Fibroblast of lung (primary cell): ENCODE data around the gene CHAT. TPM values are rescaled to one million over a fixed set of nuclear protein-coding genes. Genes with fewer than 3 reads are reported as not detected.

Source experiments
- DNase-seq, 2 donors: peaks; one replicate each; pipeline versions ENCODE4 v3.0.0 to v3.0.0-alpha.2; 2010; ENCODE audit warnings: low read depth in 2 of 2
- H2AFZ ChIP-seq: 2 replicates; pipeline ENCODE4 v1.5.1; 2012; ENCODE audit warnings: low read length, control low read depth, inconsistent platforms
- H3K27ac ChIP-seq: 2 replicates; pipeline ENCODE4 v1.5.1; 2011; ENCODE audit warnings: low read length, control low read depth; ENCODE audit not compliant: insufficient read depth
- H3K27me3 ChIP-seq: 2 replicates; pipeline ENCODE4 v1.5.1; 2011; ENCODE audit warnings: mild to moderate bottlenecking, low read length; ENCODE audit not compliant: control insufficient read depth, insufficient read depth
- H3K36me3 ChIP-seq: 2 replicates; pipeline ENCODE4 v1.5.1; 2011; ENCODE audit warnings: low read length; ENCODE audit not compliant: control insufficient read depth, insufficient read depth
- H3K4me1 ChIP-seq: 2 replicates; pipeline ENCODE4 v1.5.1; 2011; ENCODE audit warnings: low read length; ENCODE audit not compliant: control insufficient read depth, insufficient read depth; ENCODE audit errors: extremely low read depth
- H3K4me2 ChIP-seq: 2 replicates; pipeline ENCODE4 v1.5.1; 2011; ENCODE audit warnings: low read length, control low read depth; ENCODE audit not compliant: insufficient read depth; ENCODE audit errors: extremely low read depth
- H3K4me3 ChIP-seq, 4 experiments: fragments of 200-600 bp in 1 of 4; sonication (generic) in 1 of 4; replicated peaks in 1 of 4; 2 replicates each; pipeline ENCODE4 v1.5.1; 2011 to 2016; ENCODE audit warnings: low read length in 4 of 4, low read depth in 3 of 4, mild to moderate bottlenecking in 3 of 4, control low read depth in 2 of 4, inconsistent platforms in 1 of 4, mixed read lengths in 1 of 4; ENCODE audit not compliant: insufficient read depth in 1 of 4; ENCODE audit errors: control extremely low read depth in 1 of 4
- H3K79me2 ChIP-seq: 2 replicates; pipeline ENCODE4 v1.5.1; 2012; ENCODE audit warnings: mild to moderate bottlenecking, low read length, inconsistent platforms; ENCODE audit not compliant: control insufficient read depth, insufficient read depth
- H3K9ac ChIP-seq: 2 replicates; pipeline ENCODE4 v1.5.1; 2011; ENCODE audit warnings: mild to moderate bottlenecking, low read length, control low read depth; ENCODE audit not compliant: insufficient read depth
- H3K9me3 ChIP-seq: 2 replicates; pipeline ENCODE4 v1.5.1; 2012; ENCODE audit warnings: low read depth, low read length; ENCODE audit not compliant: control insufficient read depth, insufficient read depth
- H4K20me1 ChIP-seq: 2 replicates; pipeline ENCODE4 v1.5.1; 2011; ENCODE audit warnings: low read length; ENCODE audit not compliant: control insufficient read depth, insufficient read depth; ENCODE audit errors: extremely low read depth
- CTCF ChIP-seq, 2 donors: IDR thresholded peaks in 1 of 2; conservative IDR thresholded peaks in 1 of 2; 1 replicate in 1 of 2; 2 replicates in 1 of 2; pipeline ENCODE4 v1.5.1; 2011 to 2012; ENCODE audit warnings: low read length in 2 of 2, control low read depth in 1 of 2, inconsistent platforms in 1 of 2, low read depth in 1 of 2, mild to moderate bottlenecking in 1 of 2
- EZH2 ChIP-seq: IDR thresholded peaks from 2 replicates; pipeline ENCODE4 v1.5.1; 2012; ENCODE audit warnings: low read length, control low read depth, mild to moderate bottlenecking; ENCODE audit errors: missing control alignments
- polyA plus RNA-seq, 2 donors: library from polyadenylated mRNA; depleted of rRNA in 1 of 2; stranded (reverse) in 1 of 2; unstranded in 1 of 2; fragments of >200 nt; gene quantifications; 2 replicates each; pipeline ENCODE4 v1.2.1, GENCODE V29; 2011 to 2012; ENCODE audit warnings: missing spikeins in 1 of 2
- total RNA-seq: library from RNA; depleted of rRNA; stranded (reverse); fragments of >200 nt; gene quantifications from 2 replicates; pipeline ENCODE4 v1.2.1, GENCODE V29; 2014

Gene CHAT
- total and polyA plus RNA-seq, 2 donors (not counting 1 experiment from before 2014, with no cell fraction given) = not detected

GRCh38 chr10:49645871-49646870, 32.3 kb downstream of the CHAT start:
- Histone ChIP-seq H3K27ac (no peak overlapping the region), H3K9me3 (no peaks in the 10 kb centered on the region), H3K4me3 (no peak overlapping the region), H3K79me2 (no peaks in the 10 kb centered on the region), H3K4me2 (no peak overlapping the region), H3K9ac (no peak overlapping the region), H3K27me3 (no peaks in the 10 kb centered on the region), H4K20me1 (no peaks in the 10 kb centered on the region), H3K36me3 (no peaks in the 10 kb centered on the region), H3K4me1 (no peaks in the 10 kb centered on the region), H2AFZ (no peak overlapping the region)
- TF ChIP-seq EZH2 (no peak), CTCF (conservative IDR thresholded peaks at IDR 0.05 in 1 of 2, IDR thresholded peaks at IDR 0.05 in 1 of 2; ENCODE audit: low read depth in 1 of 2, low read length in 2 of 2) (no peak)
- no peak for DNase-seq

- DNase-seq = no peak
- Histone ChIP-seq H3K79me2 (no peaks in the 10 kb centered on the region), H3K4me1 (no peaks in the 10 kb centered on the region), H3K9me3 (no peaks in the 10 kb centered on the region), H4K20me1 (no peaks in the 10 kb centered on the region), H3K27me3 (no peaks in the 10 kb centered on the region), H3K4me2 (no peak overlapping the region), H3K4me3 (no peak overlapping the region), H3K27ac (no peak overlapping the region), H3K36me3 (no peaks in the 10 kb centered on the region), H2AFZ (no peak overlapping the region), H3K9ac (no peak overlapping the region)
- TF ChIP-seq CTCF (conservative IDR thresholded peaks at IDR 0.05 in 1 of 2, IDR thresholded peaks at IDR 0.05 in 1 of 2; ENCODE audit: low read depth in 1 of 2, low read length in 2 of 2) (no peak), EZH2 (no peak)
Measured at GRCh38 chr10:49647554-49647953, 33.7 kb downstream of the CHAT start.

GRCh38 chr10:49647985-49648795, 34.4 kb downstream of the CHAT start:
- Histone ChIP-seq H2AFZ (no peak overlapping the region), H3K27me3 (no peaks in the 10 kb centered on the region), H3K4me1 (no peaks in the 10 kb centered on the region), H4K20me1 (no peaks in the 10 kb centered on the region), H3K4me3 (no peak overlapping the region), H3K27ac (no peak overlapping the region), H3K9ac (no peak overlapping the region), H3K4me2 (no peak overlapping the region), H3K79me2 (no peaks in the 10 kb centered on the region), H3K9me3 (no peaks in the 10 kb centered on the region), H3K36me3 (no peaks in the 10 kb centered on the region)
- TF ChIP-seq CTCF (conservative IDR thresholded peaks at IDR 0.05 in 1 of 2, IDR thresholded peaks at IDR 0.05 in 1 of 2; ENCODE audit: low read depth in 1 of 2, low read length in 2 of 2) (no peak), EZH2 (no peak)
- no peak for DNase-seq
